RWPE1 (cell line): ENCODE measurements around the gene NMUR1.

Experiments used
- CTCF ChIA-PET: fragments of 350-600 bp; sonication (Branson Sonifier 250); formaldehyde crosslinking; extraction: SDS; loops from one replicate; lab custom pipeline; 2021; lab: Yijun Ruan, JAX
- POLR2A ChIA-PET: fragments of 400-600 bp; formaldehyde crosslinking; extraction: SDS; loops from one replicate; lab custom pipeline; 2020; ENCODE audit warnings: antibody characterized with exemption; ENCODE audit not compliant: low non-redundant PET; lab: Yijun Ruan, JAX
- DNase-seq: peaks from one replicate; pipeline ENCODE4 v3.0.0; 2012; ENCODE audit warnings: low spot score
- H3K27ac ChIP-seq: fragments of 450-650 bp; 2 replicates; pipeline ENCODE4 v1.5.1; 2017
- CTCF ChIP-seq: fragments of 450-650 bp; conservative IDR thresholded peaks from 2 replicates; pipeline ENCODE4 v1.5.1; 2017; ENCODE audit warnings: low read depth, mild to moderate bottlenecking

Gene NMUR1

GRCh38 chr2:231545105-231545902 is 15.1 kb upstream of the NMUR1 start:
- POLR2A ChIA-PET: interaction anchor here (0.6 kb wide), 1 partner anchor 31 kb away, joined by 3 read pairs; no protein-coding TSS in a partner anchor

GRCh38 chr2:231542136-231542535 is 11.9 kb upstream of the NMUR1 start:
- H3K27ac ChIP-seq: no peak overlapping the region
- TF ChIP-seq CTCF: no peak

More at GRCh38 chr2:231545105-231545902, 15.1 kb upstream of the NMUR1 start:
- CTCF ChIA-PET: interaction anchor here (0.6 kb wide), 1 partner anchor 14 kb away, joined by 5 read pairs; no protein-coding TSS in a partner anchor
- no peak overlapping the region for H3K27ac ChIP-seq
- TF ChIP-seq CTCF: no peak
- DNase-seq: no peak

GRCh38 chr2:231541645-231542044 is 11.4 kb upstream of the NMUR1 start:
- CTCF ChIA-PET: no interaction called here
- POLR2A ChIA-PET: no interaction called here
- no peak for DNase-seq
- H3K27ac ChIP-seq: no peak overlapping the region
- TF ChIP-seq CTCF: no peak

More at GRCh38 chr2:231542136-231542535, 11.9 kb upstream of the NMUR1 start:
- ChIA-PET POLR2A (no interaction called here), CTCF (no interaction called here)
- no peak for DNase-seq

- DNase-seq: no peak
- CTCF ChIA-PET: no interaction called here
- POLR2A ChIA-PET: no interaction called here
Measured at GRCh38 chr2:231539991-231540390, 9.7 kb upstream of the NMUR1 start.

GRCh38 chr2:231535961-231536360 is 5.7 kb upstream of the NMUR1 start:
- no peak for DNase-seq
- POLR2A ChIA-PET: no interaction called here
- TF ChIP-seq CTCF: no peak
- no peak overlapping the region for H3K27ac ChIP-seq
- CTCF ChIA-PET: interaction anchor here (0.5 kb wide), 2 partner anchors 84 to 817 kb away, joined by 3 to 5 read pairs; no protein-coding TSS in a partner anchor

More at GRCh38 chr2:231539991-231540390, 9.7 kb upstream of the NMUR1 start:
- no peak for TF ChIP-seq CTCF
- no peak overlapping the region for H3K27ac ChIP-seq

GRCh38 chr2:231533777-231534125 is 3.5 kb upstream of the NMUR1 start:
- ChIA-PET CTCF (no interaction called here), POLR2A (no interaction called here)
- DNase-seq: no peak
- no peak for TF ChIP-seq CTCF
- no peak overlapping the region for H3K27ac ChIP-seq
